Lower leg skin (tissue), 4 donors: Measurements from ENCODE around the gene SLCO1A2. TPM values are rescaled to one million over a fixed set of nuclear protein-coding genes. Genes with fewer than 3 reads are reported as not detected.

Experiments used
- DNase-seq, 2 donors: peaks; one replicate each; pipeline ENCODE4 v3.0.0-alpha.2; 2019; ENCODE audit warnings: low spot score in 2 of 2
- H3K4me3 ChIP-seq: fragments of 200-600 bp; sonication (generic); 2 replicates; pipeline ENCODE4 v1.5.1; 2017; ENCODE audit warnings: mild to moderate bottlenecking, low read depth; ENCODE audit not compliant: poor library complexity, severe bottlenecking
- CTCF ChIP-seq, 3 donors: fragments of 450-650 bp; IDR thresholded peaks; one replicate each; pipeline ENCODE4 v1.5.1; 2016; ENCODE audit warnings: antibody characterized with exemption in 3 of 3, mild to moderate bottlenecking in 3 of 3, moderate library complexity in 2 of 3
- POLR2A ChIP-seq, 2 donors: fragments of 450-650 bp; IDR thresholded peaks; one replicate each; pipeline ENCODE4 v1.6.1; 2016 to 2017; ENCODE audit warnings: antibody characterized with exemption in 2 of 2, mild to moderate bottlenecking in 1 of 2, moderate library complexity in 1 of 2
- WGBS, 2 donors: methylation state at CpG; one replicate each; pipeline ENCODE4 v1.1.5; 2018; 5-methylcytosine and 5-hydroxymethylcytosine counted together
- intact Hi-C: fragments of 100-400 bp; cut with DNase I; formaldehyde crosslinking; loops from one replicate; pipeline ENCODE4 v1.15.0; 2023; ENCODE audit warnings: low total_unique reads
- total RNA-seq, 4 donors: library from RNA; depleted of rRNA; stranded (reverse); fragments of >200 nt; gene quantifications; one replicate each; pipeline ENCODE4 v1.1.0, GENCODE V29; 2016

The SLCO1A2 gene
- total RNA-seq, 4 donors from 2014 or later: 0.04 TPM; not detected in 3

- intact Hi-C loops: no loop called here
- H3K4me3 ChIP-seq: no peak overlapping the region
- DNase-seq: no peak
- 73 to 87% methylated on average over 6 of the region's 6 CpGs for WGBS, 2 donors
- no peak for TF ChIP-seq CTCF (IDR thresholded peaks at IDR 0.05)
- no peak for TF ChIP-seq POLR2A (IDR thresholded peaks at IDR 0.05)
Observed at GRCh38 chr12:21337959-21338744, 3.4 kb upstream of the SLCO1A2 start.

- H3K4me3 ChIP-seq: no peak overlapping the region
- intact Hi-C loops: no loop called here
- TF ChIP-seq CTCF (IDR thresholded peaks at IDR 0.05): no peak
- no peak for TF ChIP-seq POLR2A (IDR thresholded peaks at IDR 0.05)
- DNase-seq: no peak
Observed at GRCh38 chr12:21337453-21337852, 2.7 kb upstream of the SLCO1A2 start.

- intact Hi-C loops: no loop called here
- no peak for DNase-seq
- H3K4me3 ChIP-seq: no peak overlapping the region
- no peak for TF ChIP-seq POLR2A (IDR thresholded peaks at IDR 0.05)
- TF ChIP-seq CTCF (IDR thresholded peaks at IDR 0.05): no peak
- 60 to 67% methylated on average over 5 of the region's 5 CpGs for WGBS, 2 donors
Observed at GRCh38 chr12:21336656-21337055, 1.9 kb upstream of the SLCO1A2 start.

GRCh38 chr12:21330682-21331253 is 3.9 kb downstream of the SLCO1A2 start:
- TF ChIP-seq CTCF (IDR thresholded peaks at IDR 0.05) (no peak), POLR2A (IDR thresholded peaks at IDR 0.05) (no peak)
- H3K4me3 ChIP-seq: no peak overlapping the region
- intact Hi-C loops: no loop called here
- DNase-seq: no peak
- 59 to 68% methylated on average over 1 of the region's 1 CpG for WGBS, 2 donors

GRCh38 chr12:21328578-21328977 is 6.1 kb downstream of the SLCO1A2 start:
- DNase-seq: no peak
- TF ChIP-seq CTCF (IDR thresholded peaks at IDR 0.05) (no peak), POLR2A (IDR thresholded peaks at IDR 0.05) (no peak)
- no peak overlapping the region for H3K4me3 ChIP-seq
- intact Hi-C loops: no loop called here
